Fibroblast of lung (primary cell): ENCODE results near the gene WNT3A. TPM values are rescaled to one million over a fixed set of nuclear protein-coding genes. Genes with fewer than 3 reads are reported as not detected.
A peak's percentile ranks its signal among the peaks of the same experiment; 100 is the strongest.

ENCODE experiments used
- DNase-seq, 2 donors: peaks; one replicate each; pipeline versions ENCODE4 v3.0.0 to v3.0.0-alpha.2; 2010; ENCODE audit warnings: low read depth in 2 of 2
- H2AFZ ChIP-seq: 2 replicates; pipeline ENCODE4 v1.5.1; 2012; ENCODE audit warnings: low read length, control low read depth, inconsistent platforms
- H3K27ac ChIP-seq: 2 replicates; pipeline ENCODE4 v1.5.1; 2011; ENCODE audit warnings: low read length, control low read depth; ENCODE audit not compliant: insufficient read depth
- H3K27me3 ChIP-seq: 2 replicates; pipeline ENCODE4 v1.5.1; 2011; ENCODE audit warnings: mild to moderate bottlenecking, low read length; ENCODE audit not compliant: control insufficient read depth, insufficient read depth
- H3K36me3 ChIP-seq: 2 replicates; pipeline ENCODE4 v1.5.1; 2011; ENCODE audit warnings: low read length; ENCODE audit not compliant: control insufficient read depth, insufficient read depth
- H3K4me1 ChIP-seq: 2 replicates; pipeline ENCODE4 v1.5.1; 2011; ENCODE audit warnings: low read length; ENCODE audit not compliant: control insufficient read depth, insufficient read depth; ENCODE audit errors: extremely low read depth
- H3K4me2 ChIP-seq: 2 replicates; pipeline ENCODE4 v1.5.1; 2011; ENCODE audit warnings: low read length, control low read depth; ENCODE audit not compliant: insufficient read depth; ENCODE audit errors: extremely low read depth
- H3K4me3 ChIP-seq, 4 experiments: fragments of 200-600 bp in 1 of 4; sonication (generic) in 1 of 4; replicated peaks in 1 of 4; 2 replicates each; pipeline ENCODE4 v1.5.1; 2011 to 2016; ENCODE audit warnings: low read length in 4 of 4, low read depth in 3 of 4, mild to moderate bottlenecking in 3 of 4, control low read depth in 2 of 4, inconsistent platforms in 1 of 4, mixed read lengths in 1 of 4; ENCODE audit not compliant: insufficient read depth in 1 of 4; ENCODE audit errors: control extremely low read depth in 1 of 4
- H3K79me2 ChIP-seq: 2 replicates; pipeline ENCODE4 v1.5.1; 2012; ENCODE audit warnings: mild to moderate bottlenecking, low read length, inconsistent platforms; ENCODE audit not compliant: control insufficient read depth, insufficient read depth
- H3K9ac ChIP-seq: 2 replicates; pipeline ENCODE4 v1.5.1; 2011; ENCODE audit warnings: mild to moderate bottlenecking, low read length, control low read depth; ENCODE audit not compliant: insufficient read depth
- H3K9me3 ChIP-seq: 2 replicates; pipeline ENCODE4 v1.5.1; 2012; ENCODE audit warnings: low read depth, low read length; ENCODE audit not compliant: control insufficient read depth, insufficient read depth
- H4K20me1 ChIP-seq: 2 replicates; pipeline ENCODE4 v1.5.1; 2011; ENCODE audit warnings: low read length; ENCODE audit not compliant: control insufficient read depth, insufficient read depth; ENCODE audit errors: extremely low read depth
- EZH2 ChIP-seq: IDR thresholded peaks from 2 replicates; pipeline ENCODE4 v1.5.1; 2012; ENCODE audit warnings: low read length, control low read depth, mild to moderate bottlenecking; ENCODE audit errors: missing control alignments
- polyA plus RNA-seq, 2 donors: library from polyadenylated mRNA; depleted of rRNA in 1 of 2; stranded (reverse) in 1 of 2; unstranded in 1 of 2; fragments of >200 nt; gene quantifications; 2 replicates each; pipeline ENCODE4 v1.2.1, GENCODE V29; 2011 to 2012; ENCODE audit warnings: missing spikeins in 1 of 2
- total RNA-seq: library from RNA; depleted of rRNA; stranded (reverse); fragments of >200 nt; gene quantifications from 2 replicates; pipeline ENCODE4 v1.2.1, GENCODE V29; 2014
- TF ChIP-seq, protein P1 (sequence below), 2 donors: IDR thresholded peaks in 1 of 2; conservative IDR thresholded peaks in 1 of 2; 1 replicate in 1 of 2; 2 replicates in 1 of 2; pipeline ENCODE4 v1.5.1; 2011 to 2012; ENCODE audit warnings: low read length in 2 of 2, control low read depth in 1 of 2, inconsistent platforms in 1 of 2, low read depth in 1 of 2, mild to moderate bottlenecking in 1 of 2

The WNT3A gene
- total and polyA plus RNA-seq, 2 donors (not counting 1 experiment from before 2014, with no cell fraction given) = not detected

DNA sequence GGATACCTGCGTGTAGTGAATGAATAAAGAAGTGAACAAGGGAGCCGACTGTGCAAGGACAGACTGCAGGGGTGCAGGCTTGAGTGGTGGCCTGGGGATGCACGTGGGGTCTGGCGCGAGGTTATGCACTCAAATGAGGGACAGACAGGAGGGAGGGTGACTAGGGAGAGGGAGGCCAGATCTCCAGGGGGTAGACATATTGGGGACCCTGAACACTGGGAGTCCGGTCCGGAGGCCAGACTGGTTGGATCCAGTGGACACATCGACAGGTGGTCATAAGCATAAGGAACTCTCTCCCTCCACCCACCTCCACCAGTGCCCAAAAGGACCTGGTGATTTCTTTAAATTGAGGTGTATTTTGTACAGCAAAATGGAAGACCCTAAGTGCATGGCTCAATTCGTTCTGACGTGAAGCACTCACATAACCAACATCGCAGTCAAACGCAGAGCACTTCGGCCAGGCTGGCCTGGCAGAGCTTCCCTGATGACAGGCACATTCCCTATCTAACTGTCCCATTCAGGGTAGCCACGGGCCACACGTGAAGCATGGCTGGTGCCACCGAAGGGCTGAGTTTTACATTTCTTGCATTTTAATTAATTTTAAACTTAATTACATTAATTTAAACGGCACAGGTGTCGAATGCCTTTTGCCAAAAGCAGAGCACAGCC lies 14.0 kb downstream of the WNT3A start:
- Histone ChIP-seq H3K27me3 (peaks cover 3% of the 10 kb centered on the region), H3K36me3 (no peaks in the 10 kb centered on the region), H4K20me1 (no peaks in the 10 kb centered on the region), H3K27ac (no peak overlapping the region), H3K4me3 (no peak overlapping the region), H3K79me2 (no peaks in the 10 kb centered on the region), H3K4me1 (no peaks in the 10 kb centered on the region), H3K9ac (no peak overlapping the region), H3K4me2 (no peak overlapping the region), H2AFZ (no peak overlapping the region), H3K9me3 (no peaks in the 10 kb centered on the region)
- no peak for TF ChIP-seq EZH2
- TF ChIP-seq, protein P1, sequence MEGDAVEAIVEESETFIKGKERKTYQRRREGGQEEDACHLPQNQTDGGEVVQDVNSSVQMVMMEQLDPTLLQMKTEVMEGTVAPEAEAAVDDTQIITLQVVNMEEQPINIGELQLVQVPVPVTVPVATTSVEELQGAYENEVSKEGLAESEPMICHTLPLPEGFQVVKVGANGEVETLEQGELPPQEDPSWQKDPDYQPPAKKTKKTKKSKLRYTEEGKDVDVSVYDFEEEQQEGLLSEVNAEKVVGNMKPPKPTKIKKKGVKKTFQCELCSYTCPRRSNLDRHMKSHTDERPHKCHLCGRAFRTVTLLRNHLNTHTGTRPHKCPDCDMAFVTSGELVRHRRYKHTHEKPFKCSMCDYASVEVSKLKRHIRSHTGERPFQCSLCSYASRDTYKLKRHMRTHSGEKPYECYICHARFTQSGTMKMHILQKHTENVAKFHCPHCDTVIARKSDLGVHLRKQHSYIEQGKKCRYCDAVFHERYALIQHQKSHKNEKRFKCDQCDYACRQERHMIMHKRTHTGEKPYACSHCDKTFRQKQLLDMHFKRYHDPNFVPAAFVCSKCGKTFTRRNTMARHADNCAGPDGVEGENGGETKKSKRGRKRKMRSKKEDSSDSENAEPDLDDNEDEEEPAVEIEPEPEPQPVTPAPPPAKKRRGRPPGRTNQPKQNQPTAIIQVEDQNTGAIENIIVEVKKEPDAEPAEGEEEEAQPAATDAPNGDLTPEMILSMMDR (conservative IDR thresholded peaks at IDR 0.05 in 1 of 2, IDR thresholded peaks at IDR 0.05 in 1 of 2; ENCODE audit: low read depth in 1 of 2, low read length in 2 of 2) = no peak
- no peak for DNase-seq

DNA sequence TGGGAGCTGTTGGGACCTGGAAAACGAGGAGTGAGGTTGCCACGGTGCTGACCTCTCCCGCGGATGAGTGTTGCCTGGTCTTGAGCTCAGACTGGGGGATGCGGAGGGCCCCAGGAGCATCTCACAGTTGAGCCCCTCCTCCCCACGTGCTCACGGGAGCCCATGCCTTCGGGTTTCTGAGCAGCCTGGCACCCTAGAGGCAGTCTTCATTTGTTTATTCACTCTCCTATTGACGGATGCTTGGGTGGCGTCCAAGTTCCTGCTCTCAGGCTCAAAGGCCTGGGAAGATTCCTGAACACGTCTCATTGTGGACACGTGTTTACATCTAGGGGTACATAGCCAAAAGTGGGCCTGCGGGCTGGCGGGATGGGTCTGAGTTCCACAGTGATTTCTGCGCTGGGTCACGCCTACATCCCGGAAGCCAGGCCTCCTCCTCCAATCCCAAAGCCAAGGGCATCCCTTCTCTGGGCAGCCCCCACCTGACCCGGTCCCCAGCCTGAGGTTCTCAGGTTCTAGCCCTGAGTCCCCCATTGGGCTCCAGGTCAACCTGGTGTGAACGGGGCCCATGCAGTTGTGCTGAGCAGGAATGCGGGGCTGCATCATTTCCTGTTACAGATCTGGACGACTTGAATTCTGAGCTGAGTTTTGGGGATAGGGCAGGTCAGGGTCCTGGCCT lies 14.7 kb downstream of the WNT3A start:
- Histone ChIP-seq H3K36me3 (no peaks in the 10 kb centered on the region), H4K20me1 (no peaks in the 10 kb centered on the region), H3K27ac (no peak overlapping the region), H3K79me2 (no peaks in the 10 kb centered on the region), H3K9ac (no peak overlapping the region), H3K4me2 (no peak overlapping the region), H2AFZ (no peak overlapping the region), H3K4me1 (no peaks in the 10 kb centered on the region), H3K9me3 (no peaks in the 10 kb centered on the region), H3K27me3 (peaks cover 3% of the 10 kb centered on the region), H3K4me3 (no peak overlapping the region)
- TF ChIP-seq, protein P1 (conservative IDR thresholded peaks at IDR 0.05 in 1 of 2, IDR thresholded peaks at IDR 0.05 in 1 of 2; ENCODE audit: low read depth in 1 of 2, low read length in 2 of 2) = no peak
- TF ChIP-seq EZH2 = no peak
- DNase-seq = peak in 1 of 2 donors; percentile 20

DNA sequence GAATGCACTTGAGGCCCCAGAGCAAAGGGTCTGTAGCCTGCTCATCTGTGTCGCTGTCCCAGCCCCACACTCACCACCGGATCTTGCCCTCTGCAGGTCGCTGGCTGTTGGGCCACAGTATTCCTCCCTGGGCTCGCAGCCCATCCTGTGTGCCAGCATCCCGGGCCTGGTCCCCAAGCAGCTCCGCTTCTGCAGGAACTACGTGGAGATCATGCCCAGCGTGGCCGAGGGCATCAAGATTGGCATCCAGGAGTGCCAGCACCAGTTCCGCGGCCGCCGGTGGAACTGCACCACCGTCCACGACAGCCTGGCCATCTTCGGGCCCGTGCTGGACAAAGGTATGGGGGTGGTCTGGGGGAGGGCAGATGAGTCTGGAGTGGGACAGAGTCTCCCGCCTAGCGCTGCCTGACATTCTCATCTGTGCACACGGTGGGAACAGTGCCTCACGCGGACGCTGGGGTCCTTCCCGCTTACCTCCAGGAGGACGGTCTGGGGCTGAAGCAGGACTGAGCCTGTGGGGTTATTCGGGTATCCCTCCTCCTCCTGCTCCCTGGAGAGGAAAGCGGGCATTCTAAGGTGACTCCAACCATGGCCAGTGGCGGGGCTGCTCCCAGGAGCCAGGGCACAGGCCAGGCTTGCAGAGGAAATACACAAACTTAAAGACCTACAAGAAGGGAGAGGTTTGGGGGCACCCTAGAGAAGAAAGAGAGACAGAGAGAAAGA lies 15.9 kb downstream of the WNT3A start:
- no peak for DNase-seq
- no peak overlapping the region for H3K4me2 ChIP-seq
- no peak overlapping the region for H3K27ac ChIP-seq
- TF ChIP-seq, protein P1 (conservative IDR thresholded peaks at IDR 0.05 in 1 of 2, IDR thresholded peaks at IDR 0.05 in 1 of 2; ENCODE audit: low read depth in 1 of 2, low read length in 2 of 2) = no peak
- no peak for TF ChIP-seq EZH2
- no peak overlapping the region for H3K4me3 ChIP-seq
- H3K9ac ChIP-seq = no peak overlapping the region
- H3K9me3 ChIP-seq = no peaks in the 10 kb centered on the region
- H3K27me3 ChIP-seq = peaks cover 3% of the 10 kb centered on the region
- no peaks in the 10 kb centered on the region for H3K4me1 ChIP-seq
- H3K79me2 ChIP-seq = no peaks in the 10 kb centered on the region
- no peak overlapping the region for H2AFZ ChIP-seq
- H4K20me1 ChIP-seq = no peaks in the 10 kb centered on the region
- no peaks in the 10 kb centered on the region for H3K36me3 ChIP-seq
